Breast epithelium (tissue), 3 donors: ENCODE data around the gene NDC1.

Experiments
- CTCF ChIP-seq, 3 donors: fragments of 450-650 bp; IDR thresholded peaks; one replicate each; pipeline ENCODE4 v1.5.1; 2016 to 2017; ENCODE audit warnings: antibody characterized with exemption in 3 of 3, mild to moderate bottlenecking in 3 of 3, moderate library complexity in 3 of 3
- POLR2A ChIP-seq: fragments of 450-650 bp; IDR thresholded peaks from one replicate; pipeline ENCODE4 v1.6.1; 2016; ENCODE audit warnings: antibody characterized with exemption, mild to moderate bottlenecking, moderate library complexity
- POLR2AphosphoS5 ChIP-seq, 3 donors: sonication (generic); formaldehyde crosslinking; IDR thresholded peaks; one replicate each; pipeline ENCODE4 v1.6.1; 2017; ENCODE audit warnings: antibody characterized with exemption in 3 of 3

DNA sequence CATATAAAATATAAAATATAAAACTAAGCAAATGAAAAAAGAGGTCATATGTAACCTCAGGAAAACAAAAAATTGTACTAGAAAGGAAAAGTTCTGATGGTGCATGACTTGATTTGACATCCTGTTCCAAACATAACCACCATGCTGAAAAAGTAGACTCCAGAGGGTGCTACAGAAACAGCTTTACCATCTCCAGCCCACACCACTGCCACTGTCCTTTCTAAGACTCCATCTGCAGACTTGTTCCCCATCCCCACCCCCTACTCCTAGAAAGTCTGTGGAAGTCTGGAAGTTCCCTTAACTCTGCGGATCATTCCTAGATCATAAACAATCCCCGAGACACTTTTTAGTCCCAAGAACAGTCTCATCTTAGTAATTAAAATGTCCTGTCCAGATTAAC lies 119.7 kb downstream of the NDC1 start:
- no peak for TF ChIP-seq CTCF (IDR thresholded peaks at IDR 0.05)
- TF ChIP-seq POLR2AphosphoS5 (IDR thresholded peaks at IDR 0.05): no peak
- no peak for TF ChIP-seq POLR2A
